Measurements from ENCODE around the gene TTLL11. TPM values are rescaled to one million over a fixed set of nuclear protein-coding genes. Genes with fewer than 3 reads are reported as not detected.

TTLL11 gene
- total RNA-seq, 1 donor, result 1.0 TPM

DNA sequence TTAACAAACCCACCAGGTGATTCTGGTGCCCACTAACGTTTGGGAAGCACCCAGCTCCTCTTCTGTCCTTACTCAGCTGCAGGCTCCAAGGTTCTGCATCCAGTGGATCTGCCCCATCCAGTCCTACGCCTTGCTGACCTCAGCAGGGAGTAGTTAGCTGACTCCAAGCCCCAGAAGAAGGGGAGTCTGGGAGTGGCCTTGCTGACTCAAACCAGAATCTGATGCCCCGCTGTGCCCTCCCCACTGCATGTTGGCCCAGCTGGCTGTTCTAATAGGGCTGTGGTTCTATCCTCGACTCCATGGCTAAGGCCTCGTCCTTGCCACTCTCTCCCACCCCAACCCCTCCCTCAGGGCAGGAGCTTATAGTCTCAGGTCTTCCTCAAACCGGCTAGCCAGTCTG, 136.3 kb downstream of the TTLL11 start:
- H3K4me3 ChIP-seq (ENCODE audit: low read length), result no peak overlapping the region
- H3K4me1 ChIP-seq (ENCODE audit: insufficient read depth, low read length), result no peaks in the 10 kb centered on the region
- H3K27me3 ChIP-seq (ENCODE audit: insufficient read depth, low read length), result no peaks in the 10 kb centered on the region
- H3K9me3 ChIP-seq (ENCODE audit: low read depth, low read length), result no peaks in the 10 kb centered on the region

DNA sequence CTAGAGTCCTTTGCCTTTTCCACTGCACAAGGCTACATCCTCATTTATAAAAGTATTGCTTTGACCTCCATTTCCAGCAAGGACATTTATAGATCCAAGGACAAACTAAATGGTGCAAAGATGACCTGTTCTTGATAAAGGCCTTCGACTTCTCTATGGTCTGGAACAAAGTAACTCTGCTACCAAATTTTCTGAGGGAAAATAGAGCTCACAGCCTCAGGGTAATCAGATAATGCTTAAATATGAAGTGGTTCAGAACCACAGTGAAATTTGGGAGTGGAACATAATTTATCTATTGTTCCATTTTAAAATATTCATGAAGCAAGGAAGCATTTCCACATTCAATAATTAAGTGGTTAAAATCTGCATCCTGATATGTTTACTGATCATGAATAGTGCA, 137.5 kb downstream of the TTLL11 start:
- H3K27me3 ChIP-seq (ENCODE audit: insufficient read depth, low read length), result no peaks in the 10 kb centered on the region
- H3K4me1 ChIP-seq (ENCODE audit: insufficient read depth, low read length), result no peaks in the 10 kb centered on the region
- H3K4me3 ChIP-seq (ENCODE audit: low read length), result no peak overlapping the region
- H3K9me3 ChIP-seq (ENCODE audit: low read depth, low read length), result no peaks in the 10 kb centered on the region

DNA sequence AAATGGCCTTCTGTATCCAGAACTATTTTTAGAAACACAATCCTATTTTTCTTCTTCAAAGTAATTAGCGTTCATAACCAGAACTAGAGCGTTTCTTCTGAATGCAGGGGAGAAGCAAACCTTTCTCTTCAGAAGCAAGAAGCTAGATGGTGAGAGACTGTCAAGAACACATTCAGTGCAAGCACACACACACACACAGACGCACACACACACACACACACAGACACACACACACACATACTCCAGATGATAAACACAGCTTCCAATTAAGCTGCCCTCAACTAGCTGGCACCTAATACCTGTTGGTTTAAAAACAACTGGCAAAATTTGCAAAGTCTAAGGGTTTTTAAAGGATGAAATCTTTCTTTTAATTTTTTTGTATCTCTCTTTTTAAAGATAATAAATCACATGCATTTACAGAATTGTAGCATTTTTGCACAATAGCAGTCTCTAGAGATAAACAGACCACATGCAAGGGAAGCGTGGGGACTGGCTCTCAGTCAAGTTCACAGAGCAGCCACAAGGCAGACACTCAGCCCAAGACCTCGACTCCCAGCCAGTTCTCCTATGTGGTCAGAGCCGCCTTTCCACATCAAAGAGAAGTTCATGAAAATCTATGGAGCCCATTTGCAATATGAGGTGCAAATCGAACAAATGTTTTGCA, 138.5 kb downstream of the TTLL11 start:
- Histone ChIP-seq H3K4me3 (ENCODE audit: low read length) (no peak overlapping the region), H3K9me3 (ENCODE audit: low read depth, low read length) (no peaks in the 10 kb centered on the region), H3K27me3 (ENCODE audit: insufficient read depth, low read length) (no peaks in the 10 kb centered on the region), H3K4me1 (ENCODE audit: insufficient read depth, low read length) (no peaks in the 10 kb centered on the region)

DNA sequence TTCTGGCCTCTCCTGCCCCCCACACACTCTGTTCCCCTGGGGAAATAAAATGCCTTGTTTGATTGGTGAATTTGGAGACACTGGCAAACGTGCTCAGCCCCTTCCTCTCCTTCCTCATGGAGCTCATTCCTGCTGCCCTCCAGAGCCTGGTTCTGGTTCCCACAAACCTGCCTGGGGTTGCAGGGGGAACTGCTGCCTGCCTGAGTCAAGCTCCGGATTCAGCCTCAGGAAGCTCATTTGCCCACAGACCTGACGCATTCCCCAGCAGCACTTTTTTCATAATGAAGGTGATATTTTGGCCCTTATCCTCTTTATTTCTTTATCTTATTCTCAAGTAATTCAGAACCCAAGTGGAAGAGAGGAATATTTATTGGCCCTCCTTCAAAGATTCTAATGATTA, 140.5 kb downstream of the TTLL11 start:
- Histone ChIP-seq H3K27me3 (ENCODE audit: insufficient read depth, low read length) (no peaks in the 10 kb centered on the region), H3K4me1 (ENCODE audit: insufficient read depth, low read length) (no peaks in the 10 kb centered on the region), H3K9me3 (ENCODE audit: low read depth, low read length) (no peaks in the 10 kb centered on the region), H3K4me3 (ENCODE audit: low read length) (no peak overlapping the region)

DNA sequence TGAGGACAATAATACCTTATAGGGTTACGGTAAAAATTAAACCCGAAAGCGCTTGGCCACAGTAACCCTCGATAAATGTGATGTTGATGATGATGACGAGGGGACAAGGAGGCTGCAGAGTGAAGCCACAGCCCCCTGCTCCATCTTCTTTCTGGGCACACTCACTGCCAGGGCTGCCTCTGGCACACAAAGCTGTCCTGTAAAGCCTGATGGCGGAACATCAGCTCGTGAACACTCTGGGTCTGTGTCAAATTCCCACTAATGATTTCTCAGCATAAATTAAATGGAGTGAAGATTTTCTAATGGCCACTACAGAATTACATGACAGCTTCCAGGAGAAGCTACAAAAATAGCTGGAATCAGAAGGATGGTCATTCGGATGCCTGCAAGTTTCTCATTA, 142.2 kb downstream of the TTLL11 start:
- Histone ChIP-seq H3K4me1 (ENCODE audit: insufficient read depth, low read length) (no peaks in the 10 kb centered on the region), H3K4me3 (ENCODE audit: low read length) (no peak overlapping the region), H3K9me3 (ENCODE audit: low read depth, low read length) (no peaks in the 10 kb centered on the region), H3K27me3 (ENCODE audit: insufficient read depth, low read length) (no peaks in the 10 kb centered on the region)

DNA sequence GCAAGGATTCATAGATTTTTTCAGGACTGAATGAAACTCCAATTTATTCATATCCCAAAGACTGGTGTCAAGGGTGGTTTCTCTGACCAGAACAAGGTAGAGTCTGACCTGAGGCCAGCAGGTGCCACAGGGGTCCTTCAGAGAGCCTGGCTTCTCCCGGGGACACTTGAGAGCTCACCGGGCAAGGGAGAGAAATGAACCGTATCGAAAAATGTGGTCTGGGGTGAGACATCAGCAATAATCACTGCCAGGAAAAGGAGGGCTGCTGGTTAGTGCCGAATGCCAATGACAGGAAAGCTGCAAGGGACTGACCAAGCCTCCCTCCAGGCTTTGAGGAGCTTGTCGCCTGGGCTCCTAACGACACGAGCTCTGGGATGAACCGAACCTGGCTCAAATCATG, 142.7 kb downstream of the TTLL11 start:
- H3K4me1 ChIP-seq (ENCODE audit: insufficient read depth, low read length), result no peaks in the 10 kb centered on the region
- no peaks in the 10 kb centered on the region for H3K9me3 ChIP-seq (ENCODE audit: low read depth, low read length)
- no peak overlapping the region for H3K4me3 ChIP-seq (ENCODE audit: low read length)
- H3K27me3 ChIP-seq (ENCODE audit: insufficient read depth, low read length), result no peaks in the 10 kb centered on the region

DNA sequence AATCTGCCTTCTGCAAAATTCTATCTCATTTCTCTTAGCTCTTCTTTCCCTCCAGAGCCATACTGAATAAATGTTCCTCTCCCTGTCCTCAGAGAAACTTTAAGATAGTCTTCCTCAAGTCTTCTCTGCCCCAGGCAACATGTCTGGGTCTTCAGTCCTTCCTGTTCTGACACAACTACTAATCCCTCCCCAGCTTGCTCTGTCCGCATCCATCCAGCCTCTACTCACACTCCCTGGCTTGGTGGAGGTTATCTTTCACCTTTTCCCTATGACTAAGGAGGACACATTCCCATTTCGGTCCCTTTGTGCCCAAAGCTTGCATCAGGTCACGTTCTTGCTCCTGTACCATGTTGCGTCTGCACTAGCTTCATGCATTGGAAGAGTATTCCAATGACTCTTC, 143.3 kb downstream of the TTLL11 start:
- no peaks in the 10 kb centered on the region for H3K4me1 ChIP-seq (ENCODE audit: insufficient read depth, low read length)
- no peaks in the 10 kb centered on the region for H3K27me3 ChIP-seq (ENCODE audit: insufficient read depth, low read length)
- H3K4me3 ChIP-seq (ENCODE audit: low read length), result no peak overlapping the region
- no peaks in the 10 kb centered on the region for H3K9me3 ChIP-seq (ENCODE audit: low read depth, low read length)

DNA sequence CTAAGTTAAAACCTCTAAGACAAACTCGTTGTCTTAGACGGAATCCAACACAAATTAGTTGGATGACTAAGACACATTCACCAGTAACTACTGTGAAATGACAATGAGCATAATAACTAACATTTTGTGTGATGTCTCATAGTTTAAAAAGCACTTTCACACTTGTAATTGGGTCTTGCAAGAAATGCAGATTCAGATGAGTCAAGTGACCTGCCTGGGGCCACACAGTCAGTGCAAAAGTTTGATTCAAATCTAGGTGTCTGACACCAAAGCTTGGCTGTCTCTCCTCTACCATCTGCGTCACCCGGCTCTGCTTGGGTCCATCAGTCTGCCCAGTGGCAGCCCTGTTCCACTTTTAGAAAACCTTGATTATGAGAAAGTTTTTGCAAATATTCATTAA, 143.7 kb downstream of the TTLL11 start:
- Histone ChIP-seq H3K4me3 (ENCODE audit: low read length) (no peak overlapping the region), H3K4me1 (ENCODE audit: insufficient read depth, low read length) (no peaks in the 10 kb centered on the region), H3K27me3 (ENCODE audit: insufficient read depth, low read length) (no peaks in the 10 kb centered on the region), H3K9me3 (ENCODE audit: low read depth, low read length) (no peaks in the 10 kb centered on the region)

DNA sequence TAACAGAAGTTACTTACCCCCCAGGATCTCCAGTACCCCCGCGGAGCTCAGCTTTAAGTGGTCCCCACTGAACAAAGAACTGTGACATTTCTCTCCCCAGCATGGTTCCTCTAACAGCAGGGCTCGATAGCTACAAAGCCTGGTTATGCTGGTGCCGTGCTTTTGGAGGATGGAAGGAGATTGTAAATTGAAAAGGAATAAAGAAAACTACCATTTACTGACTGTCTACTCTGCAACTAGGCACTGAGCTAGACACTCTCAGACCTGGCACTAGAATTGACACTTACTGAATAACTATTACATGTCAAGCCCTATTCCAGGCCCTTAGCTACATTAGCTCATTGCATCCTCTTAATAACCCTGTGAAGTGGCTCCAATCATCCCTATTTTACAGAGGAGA, 145.3 kb downstream of the TTLL11 start:
- no peaks in the 10 kb centered on the region for H3K4me1 ChIP-seq (ENCODE audit: insufficient read depth, low read length)
- no peaks in the 10 kb centered on the region for H3K27me3 ChIP-seq (ENCODE audit: insufficient read depth, low read length)
- H3K4me3 ChIP-seq (ENCODE audit: low read length), result no peak overlapping the region
- no peaks in the 10 kb centered on the region for H3K9me3 ChIP-seq (ENCODE audit: low read depth, low read length)

DNA sequence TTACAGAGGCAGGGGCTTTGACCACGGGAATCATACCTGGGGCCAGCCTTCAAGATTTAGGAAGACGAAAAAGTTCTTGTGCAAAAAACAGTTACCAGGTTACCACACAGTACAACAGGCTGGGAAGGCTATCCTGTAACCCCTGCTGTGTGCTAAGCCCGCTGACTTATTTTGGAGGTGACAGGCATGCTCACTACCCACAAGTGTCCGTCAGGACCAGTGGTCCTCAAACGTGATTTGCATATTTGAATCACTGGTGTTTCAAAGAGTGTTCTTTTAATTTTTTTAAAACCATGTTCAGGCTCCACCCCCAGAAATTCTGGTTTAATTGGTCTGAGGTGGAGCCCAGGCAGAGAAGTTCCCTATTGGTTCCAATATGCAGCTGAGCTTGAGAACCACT, 146.6 kb downstream of the TTLL11 start:
- Histone ChIP-seq H3K4me1 (ENCODE audit: insufficient read depth, low read length) (no peaks in the 10 kb centered on the region), H3K27me3 (ENCODE audit: insufficient read depth, low read length) (no peaks in the 10 kb centered on the region), H3K9me3 (ENCODE audit: low read depth, low read length) (no peaks in the 10 kb centered on the region), H3K4me3 (ENCODE audit: low read length) (no peak overlapping the region)

DNA sequence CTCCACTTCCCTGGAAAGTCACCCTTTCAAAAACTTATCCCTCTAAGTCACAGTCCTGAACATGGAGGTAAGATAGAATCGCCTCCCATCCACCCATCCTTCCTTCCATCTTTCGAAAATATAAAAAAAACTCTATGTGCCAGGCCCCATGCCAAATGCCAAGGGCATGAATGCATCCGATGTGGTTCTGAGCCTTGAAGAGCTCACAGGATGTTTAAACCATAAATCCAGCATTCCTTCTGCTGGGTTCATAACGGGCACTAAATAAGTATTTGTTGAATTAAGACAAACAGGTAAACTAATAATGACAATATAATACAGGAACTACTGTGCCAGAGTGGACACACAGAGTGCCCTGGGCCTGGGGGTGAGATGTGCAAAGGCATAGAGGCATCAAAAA, 147.3 kb downstream of the TTLL11 start:
- no peaks in the 10 kb centered on the region for H3K4me1 ChIP-seq (ENCODE audit: insufficient read depth, low read length)
- H3K27me3 ChIP-seq (ENCODE audit: insufficient read depth, low read length), result no peaks in the 10 kb centered on the region

DNA sequence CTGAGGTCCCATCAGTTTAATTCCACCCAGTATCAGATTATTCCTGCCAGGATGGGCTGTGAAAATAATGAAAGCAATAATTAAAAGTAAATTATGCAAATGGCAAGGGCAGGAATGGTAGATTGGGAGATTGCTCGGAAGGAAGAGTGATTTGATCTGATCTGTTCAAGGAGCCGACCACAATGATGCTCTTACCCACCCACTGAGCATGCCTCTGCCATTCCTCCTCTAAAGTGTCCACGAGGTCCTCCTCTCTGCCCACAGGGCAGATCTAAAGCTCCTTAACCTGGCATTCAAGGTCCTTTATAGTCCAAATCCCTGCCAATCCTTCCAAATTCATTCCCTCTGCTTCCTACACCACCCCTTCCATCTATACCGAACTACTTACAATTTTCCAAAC, 147.8 kb downstream of the TTLL11 start:
- H3K4me1 ChIP-seq (ENCODE audit: insufficient read depth, low read length), result no peaks in the 10 kb centered on the region
- H3K4me3 ChIP-seq (ENCODE audit: low read length), result no peak overlapping the region
- H3K27me3 ChIP-seq (ENCODE audit: insufficient read depth, low read length), result no peaks in the 10 kb centered on the region
- no peaks in the 10 kb centered on the region for H3K9me3 ChIP-seq (ENCODE audit: low read depth, low read length)

More for the DNA sequence above, 147.3 kb downstream of the TTLL11 start:
- H3K9me3 ChIP-seq (ENCODE audit: low read depth, low read length), result no peaks in the 10 kb centered on the region
- H3K4me3 ChIP-seq (ENCODE audit: low read length), result no peak overlapping the region

DNA sequence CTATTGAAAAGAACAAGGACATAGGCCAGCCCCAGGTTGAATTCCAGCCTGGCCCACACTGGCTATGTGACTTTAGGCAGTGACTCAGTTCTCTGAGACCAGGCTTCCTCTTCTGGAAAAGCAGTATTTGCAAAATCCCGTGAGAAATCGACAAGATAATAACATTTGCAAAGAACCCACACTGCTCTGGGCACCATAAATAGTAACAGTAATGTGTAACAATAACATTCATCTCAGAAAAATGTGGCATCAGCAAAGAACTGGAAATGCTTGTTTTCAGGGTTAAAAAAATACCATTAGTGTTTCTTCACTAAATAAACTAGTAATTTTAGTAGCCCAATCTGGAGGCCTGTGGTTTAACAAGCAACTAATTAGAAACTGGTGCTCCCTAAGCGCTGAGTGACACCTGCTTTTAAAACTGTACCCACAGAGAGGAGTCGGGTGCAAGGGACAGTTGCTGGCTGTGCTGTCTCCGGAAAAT, 148.4 kb downstream of the TTLL11 start:
- no peaks in the 10 kb centered on the region for H3K27me3 ChIP-seq (ENCODE audit: insufficient read depth, low read length)
- no peaks in the 10 kb centered on the region for H3K9me3 ChIP-seq (ENCODE audit: low read depth, low read length)
- no peaks in the 10 kb centered on the region for H3K4me1 ChIP-seq (ENCODE audit: insufficient read depth, low read length)

DNA sequence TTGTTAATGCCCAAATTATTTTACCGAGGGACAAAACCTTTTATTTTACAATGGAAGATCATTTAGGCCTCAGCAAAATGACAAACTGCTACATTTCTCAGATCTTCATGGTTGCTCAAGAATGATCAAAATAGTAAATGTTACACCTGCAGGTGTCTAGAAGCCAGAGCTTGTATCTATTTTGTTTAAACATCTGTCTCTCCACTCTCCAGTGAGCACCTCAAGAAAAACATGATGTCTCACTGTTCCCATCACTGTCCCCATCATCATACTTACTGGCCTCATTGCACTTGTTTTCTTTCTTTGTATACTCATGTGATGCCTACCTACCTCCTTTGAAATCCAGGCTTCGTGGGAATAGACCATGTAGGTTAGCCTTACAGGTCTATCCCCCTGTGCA, 149.6 kb downstream of the TTLL11 start:
- H3K27me3 ChIP-seq (ENCODE audit: insufficient read depth, low read length), result no peaks in the 10 kb centered on the region
- H3K4me3 ChIP-seq (ENCODE audit: low read length), result no peak overlapping the region
- no peaks in the 10 kb centered on the region for H3K4me1 ChIP-seq (ENCODE audit: insufficient read depth, low read length)
- no peaks in the 10 kb centered on the region for H3K9me3 ChIP-seq (ENCODE audit: low read depth, low read length)

More for the DNA sequence above, 148.4 kb downstream of the TTLL11 start:
- no peak overlapping the region for H3K4me3 ChIP-seq (ENCODE audit: low read length)

DNA sequence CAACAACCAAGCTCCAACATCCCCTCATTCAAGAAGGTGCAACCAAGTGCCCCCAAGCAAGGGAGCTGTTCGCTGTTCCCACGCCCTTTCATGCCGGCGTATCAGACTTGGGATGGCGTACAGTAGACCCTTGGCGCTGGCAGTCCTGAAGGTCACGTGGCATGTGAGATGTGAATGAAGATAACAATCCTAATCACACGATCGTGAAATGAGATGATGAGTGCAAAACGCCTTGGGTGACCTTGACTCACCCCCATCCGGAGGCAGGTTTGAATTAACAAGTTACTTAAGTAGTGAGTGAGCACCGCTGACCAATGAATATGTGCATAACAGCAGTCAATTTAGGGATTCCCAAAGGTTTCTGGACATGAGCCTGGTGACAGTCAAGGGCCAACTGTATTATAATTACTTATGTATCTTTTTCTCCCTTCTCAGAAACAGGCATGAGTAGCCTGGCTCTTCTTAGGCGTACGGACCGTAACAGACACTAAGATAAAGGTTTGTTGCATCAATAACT, 150.2 kb downstream of the TTLL11 start:
- Histone ChIP-seq H3K27me3 (ENCODE audit: insufficient read depth, low read length) (no peaks in the 10 kb centered on the region), H3K4me1 (ENCODE audit: insufficient read depth, low read length) (no peaks in the 10 kb centered on the region), H3K9me3 (ENCODE audit: low read depth, low read length) (no peaks in the 10 kb centered on the region), H3K4me3 (ENCODE audit: low read length) (no peak overlapping the region)

DNA sequence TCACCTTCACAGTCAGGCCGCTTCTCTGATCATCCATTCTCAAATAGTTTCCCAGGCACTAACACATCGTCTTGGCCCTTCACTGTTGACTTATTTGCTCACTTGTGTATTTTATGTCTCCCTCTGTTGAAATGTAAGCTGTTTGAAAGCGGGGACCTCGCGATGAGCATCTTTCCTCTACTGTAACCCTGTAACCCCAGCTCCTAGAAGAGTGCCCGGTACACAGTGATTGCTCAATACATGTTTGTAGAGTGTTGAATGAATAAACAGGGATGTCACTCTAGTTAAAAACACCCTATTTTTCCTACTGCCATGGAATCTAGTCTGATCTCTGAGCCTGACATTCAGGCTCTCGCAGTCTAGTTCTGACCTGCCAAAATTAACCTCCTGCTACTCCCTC, 150.8 kb downstream of the TTLL11 start:
- no peaks in the 10 kb centered on the region for H3K27me3 ChIP-seq (ENCODE audit: insufficient read depth, low read length)
- H3K4me1 ChIP-seq (ENCODE audit: insufficient read depth, low read length), result no peaks in the 10 kb centered on the region
- no peak overlapping the region for H3K4me3 ChIP-seq (ENCODE audit: low read length)
- H3K9me3 ChIP-seq (ENCODE audit: low read depth, low read length), result no peaks in the 10 kb centered on the region
